ENCODE measurements around the gene ARHGAP26. TPM values are rescaled to one million over a fixed set of nuclear protein-coding genes. Genes with fewer than 3 reads are reported as not detected.

ARHGAP26 gene, protein sequence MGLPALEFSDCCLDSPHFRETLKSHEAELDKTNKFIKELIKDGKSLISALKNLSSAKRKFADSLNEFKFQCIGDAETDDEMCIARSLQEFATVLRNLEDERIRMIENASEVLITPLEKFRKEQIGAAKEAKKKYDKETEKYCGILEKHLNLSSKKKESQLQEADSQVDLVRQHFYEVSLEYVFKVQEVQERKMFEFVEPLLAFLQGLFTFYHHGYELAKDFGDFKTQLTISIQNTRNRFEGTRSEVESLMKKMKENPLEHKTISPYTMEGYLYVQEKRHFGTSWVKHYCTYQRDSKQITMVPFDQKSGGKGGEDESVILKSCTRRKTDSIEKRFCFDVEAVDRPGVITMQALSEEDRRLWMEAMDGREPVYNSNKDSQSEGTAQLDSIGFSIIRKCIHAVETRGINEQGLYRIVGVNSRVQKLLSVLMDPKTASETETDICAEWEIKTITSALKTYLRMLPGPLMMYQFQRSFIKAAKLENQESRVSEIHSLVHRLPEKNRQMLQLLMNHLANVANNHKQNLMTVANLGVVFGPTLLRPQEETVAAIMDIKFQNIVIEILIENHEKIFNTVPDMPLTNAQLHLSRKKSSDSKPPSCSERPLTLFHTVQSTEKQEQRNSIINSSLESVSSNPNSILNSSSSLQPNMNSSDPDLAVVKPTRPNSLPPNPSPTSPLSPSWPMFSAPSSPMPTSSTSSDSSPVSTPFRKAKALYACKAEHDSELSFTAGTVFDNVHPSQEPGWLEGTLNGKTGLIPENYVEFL
- total RNA-seq, result 10 to 100 TPM in 4 of 7 donors, 1 to 10 TPM in 3; 7.1 to 47.1 (median 16.2) TPM
- polyA plus RNA-seq, result 10 to 100 TPM in 1 of 2 donors, 1 to 10 TPM in 1; 1.9 to 12.0 TPM
- long read RNA-seq, donor 1, partial matches to known transcripts, result 1 of 1 reads
- long read RNA-seq, donor 1, other reads (novel, unspliced or antisense), result 0 of 1 reads
- long read RNA-seq, donor 2, result 0 reads
- long read RNA-seq, donor 3, partial matches to known transcripts, result 1 of 11 reads
- long read RNA-seq, donor 3, other reads (novel, unspliced or antisense), result 10 of 11 reads

DNA sequence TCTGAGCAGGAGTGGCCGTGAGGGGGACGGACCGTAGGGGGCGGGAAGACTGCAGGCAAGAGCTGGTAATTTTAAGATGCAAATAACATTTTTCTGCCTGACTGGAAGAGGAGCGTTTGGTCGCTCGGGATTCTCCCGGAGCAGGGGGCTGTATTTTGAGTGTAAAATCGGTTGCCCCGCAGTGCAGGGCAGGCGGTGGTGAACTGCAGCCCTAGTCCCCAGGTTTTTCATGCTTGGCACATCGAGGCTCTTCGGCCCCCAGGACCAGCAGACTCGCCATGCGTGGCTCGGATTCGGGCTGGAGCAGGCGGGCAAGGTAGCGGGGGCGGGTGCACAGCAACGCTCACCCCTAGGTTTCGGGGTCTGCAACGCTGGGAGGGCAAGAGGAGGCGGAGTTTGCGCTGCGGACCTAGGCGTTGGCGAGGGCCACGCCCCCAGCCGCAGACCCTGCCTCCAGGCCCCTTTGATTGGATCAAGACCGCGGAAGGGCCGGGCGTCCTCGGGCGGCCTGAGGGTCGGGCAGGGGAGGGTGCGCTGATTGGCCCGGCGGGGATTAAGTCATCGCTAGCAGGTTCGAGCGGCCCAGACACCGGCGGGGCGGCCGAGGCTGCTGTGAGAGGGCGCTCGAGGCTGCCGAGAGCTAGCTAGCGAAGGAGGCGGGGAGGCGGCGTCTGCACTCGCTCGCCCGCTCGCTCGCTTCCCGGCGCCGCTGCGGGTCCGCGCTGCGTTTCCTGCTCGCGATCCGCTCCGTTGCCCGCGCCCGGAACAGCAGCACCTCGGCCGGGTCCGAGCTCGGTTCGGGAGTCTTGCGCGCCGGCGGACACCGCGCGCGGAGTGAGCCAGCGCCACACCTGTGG lies at the start of gene ARHGAP26:
Gene ARHGAP26, plus strand, starts transcription at position 585 of the 857 bp plus-strand sequence. CDS start 385 bp downstream, outside the sequence.
- H3K4me1 ChIP-seq (ENCODE audit: insufficient read depth), result no peaks in the 10 kb centered on the region
- 0 to 1% (median 1%) methylated on average over 53 to 87 of the region's 87 CpGs for WGBS, 3 donors
- no peaks in the 10 kb centered on the region for H3K27me3 ChIP-seq
- peak; percentile 94 to 97 (median 95) for DNase-seq
- peak within 1 kb of the TSS; percentile 26 to 75 for H3K27ac ChIP-seq
- intact Hi-C loops (cut with DNase I), result loop anchor here in 2 of 4 donors (5.0 to 10.0 kb wide), 3 partner anchors 55 to 117 kb away; no protein-coding TSS in a partner anchor
- H3K36me3 ChIP-seq, result no peaks in the 10 kb centered on the region
- no peaks in the 10 kb centered on the region for H3K9me3 ChIP-seq
- peak within 1 kb of the TSS; percentile 85 for H3K4me3 ChIP-seq
- TF ChIP-seq EP300 (IDR thresholded peaks at IDR 0.05), result no peak
- TF ChIP-seq, protein P1, sequence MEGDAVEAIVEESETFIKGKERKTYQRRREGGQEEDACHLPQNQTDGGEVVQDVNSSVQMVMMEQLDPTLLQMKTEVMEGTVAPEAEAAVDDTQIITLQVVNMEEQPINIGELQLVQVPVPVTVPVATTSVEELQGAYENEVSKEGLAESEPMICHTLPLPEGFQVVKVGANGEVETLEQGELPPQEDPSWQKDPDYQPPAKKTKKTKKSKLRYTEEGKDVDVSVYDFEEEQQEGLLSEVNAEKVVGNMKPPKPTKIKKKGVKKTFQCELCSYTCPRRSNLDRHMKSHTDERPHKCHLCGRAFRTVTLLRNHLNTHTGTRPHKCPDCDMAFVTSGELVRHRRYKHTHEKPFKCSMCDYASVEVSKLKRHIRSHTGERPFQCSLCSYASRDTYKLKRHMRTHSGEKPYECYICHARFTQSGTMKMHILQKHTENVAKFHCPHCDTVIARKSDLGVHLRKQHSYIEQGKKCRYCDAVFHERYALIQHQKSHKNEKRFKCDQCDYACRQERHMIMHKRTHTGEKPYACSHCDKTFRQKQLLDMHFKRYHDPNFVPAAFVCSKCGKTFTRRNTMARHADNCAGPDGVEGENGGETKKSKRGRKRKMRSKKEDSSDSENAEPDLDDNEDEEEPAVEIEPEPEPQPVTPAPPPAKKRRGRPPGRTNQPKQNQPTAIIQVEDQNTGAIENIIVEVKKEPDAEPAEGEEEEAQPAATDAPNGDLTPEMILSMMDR (IDR thresholded peaks at IDR 0.05), result peak in 2 of 3 donors; percentile 22 to 35
- peak; percentile 99 for TF ChIP-seq POLR2A (IDR thresholded peaks at IDR 0.05)

- H3K4me1 ChIP-seq (ENCODE audit: insufficient read depth), result no peaks in the 10 kb centered on the region
- DNase-seq, result no peak
- H3K27ac ChIP-seq, result no peak overlapping the region
- no peaks in the 10 kb centered on the region for H3K27me3 ChIP-seq
- no peaks in the 10 kb centered on the region for H3K36me3 ChIP-seq
- intact Hi-C loops (cut with DNase I), result loop anchor here in 2 of 4 donors (5.0 to 10.0 kb wide), 2 partner anchors 157 to 1104 kb away; no protein-coding TSS in a partner anchor
- TF ChIP-seq POLR2A (IDR thresholded peaks at IDR 0.05), result no peak
- TF ChIP-seq EP300 (IDR thresholded peaks at IDR 0.05), result no peak
- TF ChIP-seq, protein P1 (IDR thresholded peaks at IDR 0.05), result no peak
- H3K4me3 ChIP-seq, result no peak overlapping the region
- H3K9me3 ChIP-seq, result no peaks in the 10 kb centered on the region
- 59 to 79% (median 60%) methylated on average over 13 of the region's 13 CpGs for WGBS, 3 donors
These were observed 49.4 kb upstream of the ARHGAP26 start for GRCh38 chr5:142720641-142721271.

DNA sequence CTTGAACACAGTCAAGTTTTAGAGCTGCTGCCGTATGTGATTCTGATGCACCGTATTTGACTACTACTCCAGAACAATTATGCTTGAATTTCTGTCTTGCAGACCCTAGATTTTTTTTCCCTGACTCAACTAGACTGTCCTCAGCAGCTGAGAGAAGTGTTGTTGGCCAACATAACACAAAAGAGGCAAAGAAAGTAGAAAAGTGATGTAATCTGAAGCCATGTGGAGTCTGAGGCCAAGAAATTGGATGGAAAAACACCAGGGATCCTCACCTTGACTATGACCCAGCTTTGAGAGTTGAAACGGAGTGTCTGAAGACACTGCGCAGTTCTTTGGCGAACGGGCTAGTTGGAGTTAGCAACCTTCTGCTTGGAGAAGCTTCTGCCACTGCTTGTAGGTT lies 48.0 kb upstream of the ARHGAP26 start:
- intact Hi-C loops (cut with DNase I), result loop anchor here in 2 of 4 donors (5.0 to 10.0 kb wide), 2 partner anchors 155 to 1103 kb away; no protein-coding TSS in a partner anchor
- Histone ChIP-seq H3K9me3 (no peaks in the 10 kb centered on the region), H3K27ac (no peak overlapping the region), H3K4me1 (ENCODE audit: insufficient read depth) (no peaks in the 10 kb centered on the region), H3K36me3 (no peaks in the 10 kb centered on the region), H3K27me3 (no peaks in the 10 kb centered on the region), H3K4me3 (no peak overlapping the region)
- WGBS, 3 donors, result 89 to 92% (median 91%) methylated on average over 6 of the region's 6 CpGs
- DNase-seq, result no peak
- TF ChIP-seq POLR2A (IDR thresholded peaks at IDR 0.05) (no peak), EP300 (IDR thresholded peaks at IDR 0.05) (no peak)
- TF ChIP-seq, protein P1 (IDR thresholded peaks at IDR 0.05), result no peak
